Lower leg skin (tissue), 4 donors: ENCODE results near the gene HEXD. TPM values are rescaled to one million over a fixed set of nuclear protein-coding genes. Genes with fewer than 3 reads are reported as not detected.
A peak's percentile ranks its signal among the peaks of the same experiment; 100 is the strongest.

ENCODE experiments used
- DNase-seq, 2 donors: peaks; one replicate each; pipeline ENCODE4 v3.0.0-alpha.2; 2019; ENCODE audit warnings: low spot score in 2 of 2
- H3K4me3 ChIP-seq: fragments of 200-600 bp; sonication (generic); 2 replicates; pipeline ENCODE4 v1.5.1; 2017; ENCODE audit warnings: mild to moderate bottlenecking, low read depth; ENCODE audit not compliant: poor library complexity, severe bottlenecking
- CTCF ChIP-seq, 3 donors: fragments of 450-650 bp; IDR thresholded peaks; one replicate each; pipeline ENCODE4 v1.5.1; 2016; ENCODE audit warnings: antibody characterized with exemption in 3 of 3, mild to moderate bottlenecking in 3 of 3, moderate library complexity in 2 of 3
- POLR2A ChIP-seq, 2 donors: fragments of 450-650 bp; IDR thresholded peaks; one replicate each; pipeline ENCODE4 v1.6.1; 2016 to 2017; ENCODE audit warnings: antibody characterized with exemption in 2 of 2, mild to moderate bottlenecking in 1 of 2, moderate library complexity in 1 of 2
- whole genome bisulfite sequencing, 2 donors: methylation state at CpG; one replicate each; pipeline ENCODE4 v1.1.5; 2018; 5-methylcytosine and 5-hydroxymethylcytosine counted together
- intact Hi-C: fragments of 100-400 bp; cut with DNase I; formaldehyde crosslinking; loops from one replicate; pipeline ENCODE4 v1.15.0; 2023; ENCODE audit warnings: low total_unique reads
- total RNA-seq, 4 donors: library from RNA; depleted of rRNA; stranded (reverse); fragments of >200 nt; gene quantifications; one replicate each; pipeline ENCODE4 v1.1.0, GENCODE V29; 2016

HEXD gene
- total RNA-seq, 4 donors from 2014 or later: 30.0 to 47.1 (median 39.3) TPM

- DNase-seq: no peak
- TF ChIP-seq POLR2A (IDR thresholded peaks at IDR 0.05) (no peak), CTCF (IDR thresholded peaks at IDR 0.05) (no peak)
- WGBS, 2 donors: 86 to 89% methylated on average over 22 of the region's 27 CpGs
- no peak overlapping the region for H3K4me3 ChIP-seq
- intact Hi-C loops: no loop called here
Measured at GRCh38 chr17:82441691-82442487, 23.7 kb downstream of the HEXD start.

- DNase-seq: no peak
- WGBS, 2 donors: 88 to 91% methylated on average over 25 to 27 of the region's 28 CpGs
- H3K4me3 ChIP-seq: no peak overlapping the region
- intact Hi-C loops: no loop called here
- TF ChIP-seq POLR2A (IDR thresholded peaks at IDR 0.05) (no peak), CTCF (IDR thresholded peaks at IDR 0.05) (no peak)
Measured at GRCh38 chr17:82442643-82443464, 24.7 kb downstream of the HEXD start.

GRCh38 chr17:82443465-82444283, 25.5 kb downstream of the HEXD start:
- intact Hi-C loops: no loop called here
- 73 to 76% methylated on average over 18 to 20 of the region's 40 CpGs for WGBS, 2 donors
- DNase-seq: no peak
- no peak overlapping the region for H3K4me3 ChIP-seq
- TF ChIP-seq CTCF (IDR thresholded peaks at IDR 0.05) (no peak), POLR2A (IDR thresholded peaks at IDR 0.05) (no peak)

GRCh38 chr17:82444284-82444893, 26.2 kb downstream of the HEXD start:
- intact Hi-C loops: no loop called here
- 86 to 88% methylated on average over 26 to 29 of the region's 35 CpGs for WGBS, 2 donors
- no peak for DNase-seq
- H3K4me3 ChIP-seq: no peak overlapping the region
- TF ChIP-seq POLR2A (IDR thresholded peaks at IDR 0.05) (no peak), CTCF (IDR thresholded peaks at IDR 0.05) (no peak)

GRCh38 chr17:82444941-82445521, 26.9 kb downstream of the HEXD start:
- DNase-seq: peak in 1 of 2 donors; percentile 92
- no peak overlapping the region for H3K4me3 ChIP-seq
- intact Hi-C loops: no loop called here
- no peak for TF ChIP-seq POLR2A (IDR thresholded peaks at IDR 0.05)
- WGBS, 2 donors: 40 to 53% methylated on average over 12 to 14 of the region's 19 CpGs
